ENCODE data around the gene KRT85.
"Not testable (repeated sequence)": the region's sequence is repeated elsewhere in the genome, so short reads cannot be mapped to it uniquely, and the experiment has no call there.

Gene KRT85

GRCh38 chr12:52351196-52352059 is 15.9 kb downstream of the KRT85 start:
- peaks cover 3% of the 10 kb centered on the region for H3K27me3 Mint-ChIP-seq
- H3K4me3 Mint-ChIP-seq = peak overlapping the region; percentile 42
- H3K36me3 Mint-ChIP-seq = no peaks in the 10 kb centered on the region
- peaks cover 29% of the 10 kb centered on the region for H3K4me1 Mint-ChIP-seq (ENCODE audit: low read depth)
- no peaks in the 10 kb centered on the region for H3K9me3 Mint-ChIP-seq (ENCODE audit: low read depth)
- no peak overlapping the region for H3K27ac Mint-ChIP-seq

GRCh38 chr12:52350786-52351185 is 16.5 kb downstream of the KRT85 start:
- H3K4me1 Mint-ChIP-seq (ENCODE audit: low read depth) = peaks cover 29% of the 10 kb centered on the region
- H3K27me3 Mint-ChIP-seq = peaks cover 3% of the 10 kb centered on the region
- H3K4me3 Mint-ChIP-seq = no peak overlapping the region
- H3K9me3 Mint-ChIP-seq (ENCODE audit: low read depth) = no peaks in the 10 kb centered on the region
- H3K36me3 Mint-ChIP-seq = no peaks in the 10 kb centered on the region
- no peak overlapping the region for H3K27ac Mint-ChIP-seq

GRCh38 chr12:52350021-52350620 is 17.2 kb downstream of the KRT85 start:
- Mint-ChIP-seq H3K9me3 (ENCODE audit: low read depth) (no peaks in the 10 kb centered on the region), H3K36me3 (no peaks in the 10 kb centered on the region), H3K27me3 (peaks cover 3% of the 10 kb centered on the region), H3K27ac (no peak overlapping the region), H3K4me3 (no peak overlapping the region), H3K4me1 (ENCODE audit: low read depth) (peaks cover 29% of the 10 kb centered on the region)

GRCh38 chr12:52349196-52349595 is 18.1 kb downstream of the KRT85 start:
- Mint-ChIP-seq H3K36me3 (no peaks in the 10 kb centered on the region), H3K4me1 (ENCODE audit: low read depth) (peaks cover 29% of the 10 kb centered on the region), H3K27me3 (peaks cover 3% of the 10 kb centered on the region), H3K27ac (no peak overlapping the region), H3K9me3 (ENCODE audit: low read depth) (no peaks in the 10 kb centered on the region), H3K4me3 (no peak overlapping the region)

GRCh38 chr12:52347551-52348510 is 19.4 kb downstream of the KRT85 start:
- Mint-ChIP-seq H3K4me1 (ENCODE audit: low read depth) (peaks cover 21% of the 10 kb centered on the region), H3K27me3 (no peaks in the 10 kb centered on the region), H3K36me3 (no peaks in the 10 kb centered on the region), H3K4me3 (no peak overlapping the region), H3K27ac (no peak overlapping the region), H3K9me3 (ENCODE audit: low read depth) (no peaks in the 10 kb centered on the region)

- H3K36me3 Mint-ChIP-seq = no peaks in the 10 kb centered on the region
- peaks cover 13% of the 10 kb centered on the region for H3K4me1 Mint-ChIP-seq (ENCODE audit: low read depth)
- no peak overlapping the region for H3K4me3 Mint-ChIP-seq
- H3K27ac Mint-ChIP-seq = no peak overlapping the region
- no peaks in the 10 kb centered on the region for H3K27me3 Mint-ChIP-seq
- H3K9me3 Mint-ChIP-seq (ENCODE audit: low read depth) = no peaks in the 10 kb centered on the region
Measured at GRCh38 chr12:52347016-52347415, 20.3 kb downstream of the KRT85 start.

- Mint-ChIP-seq H3K9me3 (ENCODE audit: low read depth) (no peaks in the 10 kb centered on the region), H3K27ac (no peak overlapping the region), H3K36me3 (no peaks in the 10 kb centered on the region), H3K4me3 (no peak overlapping the region), H3K27me3 (peaks cover 2% of the 10 kb centered on the region), H3K4me1 (ENCODE audit: low read depth) (peaks cover 9% of the 10 kb centered on the region)
Measured at GRCh38 chr12:52346593-52346992, 20.7 kb downstream of the KRT85 start.

- H3K27ac Mint-ChIP-seq; H3K4me1 Mint-ChIP-seq (ENCODE audit: low read depth); H3K4me3 Mint-ChIP-seq; H3K27me3 Mint-ChIP-seq; H3K36me3 Mint-ChIP-seq; H3K9me3 Mint-ChIP-seq (ENCODE audit: low read depth): not testable (repeated sequence)
Measured at GRCh38 chr12:52345041-52345440, 22.2 kb downstream of the KRT85 start.

- Mint-ChIP-seq H3K9me3 (ENCODE audit: low read depth) (no peaks in the 10 kb centered on the region), H3K27ac (no peak overlapping the region), H3K4me3 (no peak overlapping the region), H3K36me3 (no peaks in the 10 kb centered on the region), H3K27me3 (peaks cover 2% of the 10 kb centered on the region), H3K4me1 (ENCODE audit: low read depth) (no peaks in the 10 kb centered on the region)
Measured at GRCh38 chr12:52344111-52344510, 23.2 kb downstream of the KRT85 start.

GRCh38 chr12:52343550-52343949 is 23.7 kb downstream of the KRT85 start:
- H3K4me3 Mint-ChIP-seq = no peak overlapping the region
- H3K27me3 Mint-ChIP-seq = peaks cover 2% of the 10 kb centered on the region
- H3K9me3 Mint-ChIP-seq (ENCODE audit: low read depth) = no peaks in the 10 kb centered on the region
- H3K4me1 Mint-ChIP-seq (ENCODE audit: low read depth) = no peaks in the 10 kb centered on the region
- no peaks in the 10 kb centered on the region for H3K36me3 Mint-ChIP-seq
- H3K27ac Mint-ChIP-seq = no peak overlapping the region

GRCh38 chr12:52342781-52343490 is 24.3 kb downstream of the KRT85 start:
- Mint-ChIP-seq H3K27ac (no peak overlapping the region), H3K36me3 (no peaks in the 10 kb centered on the region), H3K4me3 (no peak overlapping the region), H3K9me3 (ENCODE audit: low read depth) (no peaks in the 10 kb centered on the region), H3K27me3 (peaks cover 2% of the 10 kb centered on the region), H3K4me1 (ENCODE audit: low read depth) (no peaks in the 10 kb centered on the region)

- no peak overlapping the region for H3K4me3 Mint-ChIP-seq
- H3K27me3 Mint-ChIP-seq = peaks cover 2% of the 10 kb centered on the region
- H3K27ac Mint-ChIP-seq = no peak overlapping the region
- H3K4me1 Mint-ChIP-seq (ENCODE audit: low read depth) = no peaks in the 10 kb centered on the region
- H3K36me3 Mint-ChIP-seq = no peaks in the 10 kb centered on the region
- H3K9me3 Mint-ChIP-seq (ENCODE audit: low read depth) = no peaks in the 10 kb centered on the region
Measured at GRCh38 chr12:52341066-52341580, 26.2 kb downstream of the KRT85 start.

- peaks cover 7% of the 10 kb centered on the region for H3K27me3 Mint-ChIP-seq
- no peaks in the 10 kb centered on the region for H3K9me3 Mint-ChIP-seq (ENCODE audit: low read depth)
- H3K4me1 Mint-ChIP-seq (ENCODE audit: low read depth) = no peaks in the 10 kb centered on the region
- no peak overlapping the region for H3K4me3 Mint-ChIP-seq
- no peak overlapping the region for H3K27ac Mint-ChIP-seq
- no peaks in the 10 kb centered on the region for H3K36me3 Mint-ChIP-seq
Measured at GRCh38 chr12:52338241-52338960, 28.9 kb downstream of the KRT85 start.

GRCh38 chr12:52337054-52337453 is 30.2 kb downstream of the KRT85 start:
- H3K27me3 Mint-ChIP-seq = peaks cover 7% of the 10 kb centered on the region
- no peaks in the 10 kb centered on the region for H3K9me3 Mint-ChIP-seq (ENCODE audit: low read depth)
- no peaks in the 10 kb centered on the region for H3K4me1 Mint-ChIP-seq (ENCODE audit: low read depth)
- H3K36me3 Mint-ChIP-seq = no peaks in the 10 kb centered on the region
- no peak overlapping the region for H3K27ac Mint-ChIP-seq
- no peak overlapping the region for H3K4me3 Mint-ChIP-seq
